ENCODE results near the gene B4GALT5. TPM values are rescaled to one million over a fixed set of nuclear protein-coding genes. Genes with fewer than 3 reads are reported as not detected.

B4GALT5 gene
- polyA plus RNA-seq, 3 donors, result 2.4 to 18.3 (median 2.7) TPM

GRCh38 chr20:49656304-49656703, 57.4 kb downstream of the B4GALT5 start:
- Histone ChIP-seq H4K20me1 (ENCODE audit: insufficient read depth, low read length) (peaks cover 94% of the 10 kb centered on the region), H3K4me3 (replicated peaks in 1 of 3; ENCODE audit: low read depth in 2 of 3, low read length in 3 of 3) (no peak overlapping the region), H3K4me2 (replicated peaks; ENCODE audit: extremely low read depth, low read length, poor library complexity, severe bottlenecking) (no peak overlapping the region), H3K36me3 (replicated peaks in 1 of 2; ENCODE audit: control insufficient read depth in 1 of 2, insufficient read depth in 2 of 2, low read length in 2 of 2) (peaks cover 28 to 63% of the 10 kb centered on the region in 2 donors), H3K79me2 (ENCODE audit: insufficient read depth, low read length) (peaks cover 98% of the 10 kb centered on the region), H3K27me3 (ENCODE audit: control insufficient read depth in 2 of 2, insufficient read depth in 2 of 2, low read length in 2 of 2) (no peaks in the 10 kb centered on the region), H2AFZ (ENCODE audit: insufficient read depth, low read depth, low read length, poor library complexity, severe bottlenecking) (no peak overlapping the region), H3K9me3 (replicated peaks in 1 of 2; ENCODE audit: control insufficient read depth in 1 of 2, insufficient read depth in 1 of 2, low read length in 2 of 2) (no peaks in the 10 kb centered on the region), H3K9ac (ENCODE audit: insufficient read depth, low read length, poor library complexity, severe bottlenecking) (no peak overlapping the region), H3K27ac (ENCODE audit: low read depth in 1 of 2, low read length in 2 of 2) (peak overlapping the region in 1 of 2 donors; percentile 49), H3K4me1 (ENCODE audit: control insufficient read depth in 1 of 2, insufficient read depth in 2 of 2, low read length in 2 of 2) (no peaks in the 10 kb centered on the region)
- TF ChIP-seq, protein P1, sequence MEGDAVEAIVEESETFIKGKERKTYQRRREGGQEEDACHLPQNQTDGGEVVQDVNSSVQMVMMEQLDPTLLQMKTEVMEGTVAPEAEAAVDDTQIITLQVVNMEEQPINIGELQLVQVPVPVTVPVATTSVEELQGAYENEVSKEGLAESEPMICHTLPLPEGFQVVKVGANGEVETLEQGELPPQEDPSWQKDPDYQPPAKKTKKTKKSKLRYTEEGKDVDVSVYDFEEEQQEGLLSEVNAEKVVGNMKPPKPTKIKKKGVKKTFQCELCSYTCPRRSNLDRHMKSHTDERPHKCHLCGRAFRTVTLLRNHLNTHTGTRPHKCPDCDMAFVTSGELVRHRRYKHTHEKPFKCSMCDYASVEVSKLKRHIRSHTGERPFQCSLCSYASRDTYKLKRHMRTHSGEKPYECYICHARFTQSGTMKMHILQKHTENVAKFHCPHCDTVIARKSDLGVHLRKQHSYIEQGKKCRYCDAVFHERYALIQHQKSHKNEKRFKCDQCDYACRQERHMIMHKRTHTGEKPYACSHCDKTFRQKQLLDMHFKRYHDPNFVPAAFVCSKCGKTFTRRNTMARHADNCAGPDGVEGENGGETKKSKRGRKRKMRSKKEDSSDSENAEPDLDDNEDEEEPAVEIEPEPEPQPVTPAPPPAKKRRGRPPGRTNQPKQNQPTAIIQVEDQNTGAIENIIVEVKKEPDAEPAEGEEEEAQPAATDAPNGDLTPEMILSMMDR (IDR thresholded peaks at IDR 0.05), result no peak
- Mint-ChIP-seq H3K4me3 (no peak overlapping the region), H3K36me3 (peaks cover 43 to 63% of the 10 kb centered on the region in 2 donors), H3K27ac (peak overlapping the region in 4 of 7 donors; percentile 58 to 77 (median 60)), H3K4me1 (peaks cover 28% of the 10 kb centered on the region), H3K9me3 (peaks cover 0 to 3% (median 0%) of the 10 kb centered on the region in 7 donors), H3K27me3 (ENCODE audit: low read depth in 3 of 3) (peaks cover 0 to 5% (median 0%) of the 10 kb centered on the region in 3 donors)
- no peak for DNase-seq
- WGBS (ENCODE audit: insufficient coverage), result 95% methylated on average over 3 of the region's 7 CpGs
- intact Hi-C loops (cut with micrococcal nuclease), result no loop called here

- no peak overlapping the region for H3K9ac ChIP-seq (ENCODE audit: insufficient read depth, low read length, poor library complexity, severe bottlenecking)
- intact Hi-C loops (cut with micrococcal nuclease), result no loop called here
- H3K27me3 Mint-ChIP-seq (ENCODE audit: low read depth in 3 of 3), result peaks cover 0 to 5% (median 0%) of the 10 kb centered on the region in 3 donors
- H3K4me3 Mint-ChIP-seq, result no peak overlapping the region
- no peak overlapping the region for H3K4me3 ChIP-seq (replicated peaks in 1 of 3; ENCODE audit: low read depth in 2 of 3, low read length in 3 of 3)
- H3K79me2 ChIP-seq (ENCODE audit: insufficient read depth, low read length), result peaks cover 95% of the 10 kb centered on the region
- peaks cover 0 to 3% (median 0%) of the 10 kb centered on the region in 7 donors for H3K9me3 Mint-ChIP-seq
- H3K27me3 ChIP-seq (ENCODE audit: control insufficient read depth in 2 of 2, insufficient read depth in 2 of 2, low read length in 2 of 2), result no peaks in the 10 kb centered on the region
- H3K27ac Mint-ChIP-seq, result peak overlapping the region in 5 of 7 donors; percentile 1 to 70 (median 23)
- no peaks in the 10 kb centered on the region for H3K4me1 ChIP-seq (ENCODE audit: control insufficient read depth in 1 of 2, insufficient read depth in 2 of 2, low read length in 2 of 2)
- H3K36me3 ChIP-seq (replicated peaks in 1 of 2; ENCODE audit: control insufficient read depth in 1 of 2, insufficient read depth in 2 of 2, low read length in 2 of 2), result peaks cover 37 to 72% of the 10 kb centered on the region in 2 donors
- no peak overlapping the region for H2AFZ ChIP-seq (ENCODE audit: insufficient read depth, low read depth, low read length, poor library complexity, severe bottlenecking)
- H3K4me1 Mint-ChIP-seq, result peaks cover 28% of the 10 kb centered on the region
- H3K36me3 Mint-ChIP-seq, result peaks cover 52 to 78% of the 10 kb centered on the region in 2 donors
- TF ChIP-seq, protein P1 (IDR thresholded peaks at IDR 0.05), result no peak
- peaks cover 77% of the 10 kb centered on the region for H4K20me1 ChIP-seq (ENCODE audit: insufficient read depth, low read length)
- no peak for DNase-seq
- 79% methylated on average over 3 of the region's 8 CpGs for WGBS (ENCODE audit: insufficient coverage)
- H3K27ac ChIP-seq (ENCODE audit: low read depth in 1 of 2, low read length in 2 of 2), result peak overlapping the region in 1 of 2 donors; percentile 24
- H3K4me2 ChIP-seq (replicated peaks; ENCODE audit: extremely low read depth, low read length, poor library complexity, severe bottlenecking), result no peak overlapping the region
- no peaks in the 10 kb centered on the region for H3K9me3 ChIP-seq (replicated peaks in 1 of 2; ENCODE audit: control insufficient read depth in 1 of 2, insufficient read depth in 1 of 2, low read length in 2 of 2)
These were observed 59.7 kb downstream of the B4GALT5 start for GRCh38 chr20:49653925-49654434.

Measured in CD14-positive monocyte (primary cell).